Vagina (tissue), 2 donors: ENCODE results near the gene HOXB4.

ENCODE experiments used
- CTCF ChIP-seq, 3 experiments: fragments of 450-650 bp in 2 of 3; fragments of 200-600 bp in 1 of 3; sonication (generic) in 1 of 3; IDR thresholded peaks; one replicate each; pipeline ENCODE4 v1.5.1; 2017 to 2019; ENCODE audit warnings: antibody characterized with exemption in 3 of 3, mild to moderate bottlenecking in 2 of 3, moderate library complexity in 2 of 3
- POLR2A ChIP-seq, 2 donors: fragments of 450-650 bp; IDR thresholded peaks; one replicate each; pipeline ENCODE4 v1.6.1; 2017; ENCODE audit warnings: antibody characterized with exemption in 2 of 2, mild to moderate bottlenecking in 2 of 2, moderate library complexity in 2 of 2

GRCh38 chr17:48565022-48565554, 13.1 kb downstream of the HOXB4 start:
- TF ChIP-seq POLR2A (IDR thresholded peaks at IDR 0.05): no peak
- no peak for TF ChIP-seq CTCF (IDR thresholded peaks at IDR 0.05)
